Mammary epithelial cell (primary cell): ENCODE data around the gene SLC8A1.

ENCODE experiments used
- CTCF ChIP-seq, 2 donors: IDR thresholded peaks in 1 of 2; conservative IDR thresholded peaks in 1 of 2; 2 replicates each; pipeline ENCODE4 v1.5.1; 2011 to 2012; ENCODE audit warnings: inconsistent platforms in 2 of 2, low read length in 2 of 2, mild to moderate bottlenecking in 2 of 2, control low read depth in 1 of 2, low read depth in 1 of 2; ENCODE audit not compliant: insufficient read depth in 1 of 2; ENCODE audit errors: extremely low read depth in 1 of 2
- EZH2 ChIP-seq: IDR thresholded peaks from 2 replicates; pipeline ENCODE4 v1.6.1; 2012; ENCODE audit warnings: low read length, inconsistent platforms, borderline replicate concordance

DNA sequence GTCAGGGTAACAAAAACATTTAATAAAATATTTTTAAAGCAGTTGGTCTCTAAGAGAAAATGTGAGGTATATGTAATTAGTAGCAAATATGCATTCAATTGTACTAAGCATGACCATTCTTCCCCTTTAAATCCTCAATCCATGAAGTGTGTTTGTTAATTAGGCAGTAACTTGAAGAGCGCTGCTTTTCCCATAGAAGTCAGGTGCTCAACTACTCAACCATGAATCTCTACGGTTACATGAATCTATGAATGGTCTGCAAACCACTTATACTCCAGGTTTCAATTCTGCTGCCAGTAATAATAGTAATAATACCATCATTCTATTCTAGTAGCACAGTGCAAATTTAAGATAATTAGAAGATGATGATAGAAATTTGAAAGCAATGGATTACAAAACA, 55.8 kb downstream of the SLC8A1 start:
- no peak for TF ChIP-seq CTCF (conservative IDR thresholded peaks at IDR 0.05 in 1 of 2, IDR thresholded peaks at IDR 0.05 in 1 of 2; ENCODE audit: extremely low read depth in 1 of 2, insufficient read depth in 1 of 2, low read depth in 1 of 2, low read length in 2 of 2)
- TF ChIP-seq EZH2 = no peak
